Measurements from ENCODE around the gene TRMU. TPM values are rescaled to one million over a fixed set of nuclear protein-coding genes. Genes with fewer than 3 reads are reported as not detected.

The TRMU gene
- total RNA-seq, 2 experiments from 2014 or later = 84.0 to 84.6 TPM

DNA sequence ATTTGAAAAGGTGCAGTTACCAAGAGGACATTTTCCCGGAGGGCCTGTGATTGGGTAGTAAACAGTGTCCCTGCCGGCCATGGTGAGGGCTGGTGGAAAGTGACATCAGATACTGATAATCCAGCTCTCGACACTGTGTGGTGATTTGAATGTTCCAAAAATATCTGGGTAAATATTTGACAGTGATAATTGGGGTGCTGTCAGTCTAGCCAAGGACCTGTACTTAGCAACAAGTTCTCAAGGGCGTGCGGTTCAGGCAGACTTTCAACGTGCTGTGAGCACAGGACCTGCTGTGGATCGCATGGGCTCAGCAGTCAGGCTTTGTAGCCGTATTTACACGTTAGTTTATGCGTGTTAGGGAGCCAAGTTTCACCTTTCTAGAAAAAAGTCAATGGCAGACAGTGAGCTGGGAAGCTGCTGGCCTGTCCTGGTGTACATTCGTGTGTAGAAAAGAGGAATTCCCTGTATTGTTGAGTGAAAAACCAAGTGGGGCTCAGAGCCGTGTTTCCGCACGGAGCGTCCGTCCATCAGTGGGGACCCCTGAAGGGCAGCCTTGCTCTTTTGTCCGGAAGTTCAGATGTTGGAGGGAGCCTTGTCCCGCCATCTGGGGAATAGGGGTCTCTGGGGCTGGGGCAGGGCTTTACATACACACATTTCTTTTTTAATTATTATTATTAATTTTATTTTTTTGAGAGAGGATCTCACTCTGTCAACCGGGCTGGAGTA is 11.3 kb downstream of the TRMU start:
- H3K36me3 Mint-ChIP-seq (ENCODE audit: low read depth) = peaks cover 68% of the 10 kb centered on the region
- ChIA-PET POLR2A (no interaction called here), CTCF (no interaction called here)
- no peaks in the 10 kb centered on the region for H3K4me1 Mint-ChIP-seq (ENCODE audit: low read depth)
- no peak overlapping the region for H3K27ac Mint-ChIP-seq
- no peaks in the 10 kb centered on the region for H3K9me3 Mint-ChIP-seq (ENCODE audit: insufficient read depth)
- DNase-seq (no peak), ATAC-seq (no peak)
- H3K4me3 Mint-ChIP-seq = no peak overlapping the region
- H3K27me3 Mint-ChIP-seq (ENCODE audit: low read depth) = no peaks in the 10 kb centered on the region

GRCh38 chr22:46347646-46348045 is 12.1 kb downstream of the TRMU start:
- DNase-seq (no peak), ATAC-seq (no peak)
- CTCF ChIA-PET = no interaction called here
- no peak overlapping the region for H3K4me3 Mint-ChIP-seq
- POLR2A ChIA-PET = no interaction called here
- H3K4me1 Mint-ChIP-seq (ENCODE audit: low read depth) = no peaks in the 10 kb centered on the region
- peaks cover 64% of the 10 kb centered on the region for H3K36me3 Mint-ChIP-seq (ENCODE audit: low read depth)
- no peaks in the 10 kb centered on the region for H3K27me3 Mint-ChIP-seq (ENCODE audit: low read depth)
- no peak overlapping the region for H3K27ac Mint-ChIP-seq
- H3K9me3 Mint-ChIP-seq (ENCODE audit: insufficient read depth) = no peaks in the 10 kb centered on the region

GRCh38 chr22:46348099-46348695 is 12.7 kb downstream of the TRMU start:
- ATAC-seq (no peak), DNase-seq (no peak)
- Mint-ChIP-seq H3K9me3 (ENCODE audit: insufficient read depth) (no peaks in the 10 kb centered on the region), H3K36me3 (ENCODE audit: low read depth) (peaks cover 61% of the 10 kb centered on the region), H3K27me3 (ENCODE audit: low read depth) (no peaks in the 10 kb centered on the region), H3K27ac (no peak overlapping the region), H3K4me3 (no peak overlapping the region), H3K4me1 (ENCODE audit: low read depth) (no peaks in the 10 kb centered on the region)
- ChIA-PET POLR2A (no interaction called here), CTCF (no interaction called here)

- POLR2A ChIA-PET = no interaction called here
- H3K4me3 Mint-ChIP-seq = no peak overlapping the region
- H3K4me1 Mint-ChIP-seq (ENCODE audit: low read depth) = no peaks in the 10 kb centered on the region
- H3K27ac Mint-ChIP-seq = no peak overlapping the region
- H3K27me3 Mint-ChIP-seq (ENCODE audit: low read depth) = no peaks in the 10 kb centered on the region
- peaks cover 61% of the 10 kb centered on the region for H3K36me3 Mint-ChIP-seq (ENCODE audit: low read depth)
- no peak for DNase-seq
- CTCF ChIA-PET = no interaction called here
- H3K9me3 Mint-ChIP-seq (ENCODE audit: insufficient read depth) = no peaks in the 10 kb centered on the region
- ATAC-seq = no peak
These were observed 13.7 kb downstream of the TRMU start for GRCh38 chr22:46349238-46349637.

- Mint-ChIP-seq H3K36me3 (ENCODE audit: low read depth) (peaks cover 58% of the 10 kb centered on the region), H3K27me3 (ENCODE audit: low read depth) (no peaks in the 10 kb centered on the region), H3K4me3 (no peak overlapping the region), H3K9me3 (ENCODE audit: insufficient read depth) (no peaks in the 10 kb centered on the region), H3K27ac (no peak overlapping the region), H3K4me1 (ENCODE audit: low read depth) (no peaks in the 10 kb centered on the region)
- DNase-seq (no peak), ATAC-seq (no peak)
- ChIA-PET CTCF (no interaction called here), POLR2A (no interaction called here)
These were observed 14.2 kb downstream of the TRMU start for GRCh38 chr22:46349681-46350080.

DNA sequence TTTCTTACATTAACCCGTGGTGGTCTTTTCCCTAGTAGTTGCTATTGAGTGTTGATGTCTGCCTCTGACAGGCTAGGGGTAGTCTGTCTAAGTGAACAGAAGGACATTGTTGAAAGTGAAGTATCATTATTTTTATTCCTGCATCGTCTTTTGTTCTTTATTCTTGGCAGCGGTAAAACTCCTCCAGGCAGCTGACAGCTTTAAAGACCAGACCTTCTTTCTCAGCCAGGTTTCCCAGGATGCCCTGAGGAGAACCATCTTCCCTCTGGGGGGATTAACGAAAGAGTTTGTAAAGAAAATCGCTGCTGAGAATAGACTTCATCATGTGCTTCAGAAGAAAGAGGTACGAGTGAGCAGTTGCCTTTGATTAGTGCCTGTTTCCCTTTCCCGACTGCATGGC is 14.6 kb downstream of the TRMU start:
- ChIA-PET POLR2A (no interaction called here), CTCF (interaction anchor here (1.1 kb wide), 1 partner anchor 228 kb away, joined by 3 read pairs; no protein-coding TSS in a partner anchor)
- H3K4me3 Mint-ChIP-seq = no peak overlapping the region
- H3K9me3 Mint-ChIP-seq (ENCODE audit: insufficient read depth) = no peaks in the 10 kb centered on the region
- ATAC-seq = no peak
- no peaks in the 10 kb centered on the region for H3K27me3 Mint-ChIP-seq (ENCODE audit: low read depth)
- H3K4me1 Mint-ChIP-seq (ENCODE audit: low read depth) = no peaks in the 10 kb centered on the region
- no peak overlapping the region for H3K27ac Mint-ChIP-seq
- no peak for DNase-seq
- H3K36me3 Mint-ChIP-seq (ENCODE audit: low read depth) = peaks cover 55% of the 10 kb centered on the region

- Mint-ChIP-seq H3K4me3 (no peak overlapping the region), H3K36me3 (ENCODE audit: low read depth) (peaks cover 58% of the 10 kb centered on the region), H3K4me1 (ENCODE audit: low read depth) (no peaks in the 10 kb centered on the region), H3K27me3 (ENCODE audit: low read depth) (no peaks in the 10 kb centered on the region), H3K27ac (no peak overlapping the region), H3K9me3 (ENCODE audit: insufficient read depth) (no peaks in the 10 kb centered on the region)
- no peak for DNase-seq
- ATAC-seq = no peak
- POLR2A ChIA-PET = no interaction called here
- CTCF ChIA-PET = interaction anchor here (1.1 kb wide), 1 partner anchor 228 kb away, joined by 3 read pairs; no protein-coding TSS in a partner anchor
These were observed 15.1 kb downstream of the TRMU start for GRCh38 chr22:46350646-46351045.

DNA sequence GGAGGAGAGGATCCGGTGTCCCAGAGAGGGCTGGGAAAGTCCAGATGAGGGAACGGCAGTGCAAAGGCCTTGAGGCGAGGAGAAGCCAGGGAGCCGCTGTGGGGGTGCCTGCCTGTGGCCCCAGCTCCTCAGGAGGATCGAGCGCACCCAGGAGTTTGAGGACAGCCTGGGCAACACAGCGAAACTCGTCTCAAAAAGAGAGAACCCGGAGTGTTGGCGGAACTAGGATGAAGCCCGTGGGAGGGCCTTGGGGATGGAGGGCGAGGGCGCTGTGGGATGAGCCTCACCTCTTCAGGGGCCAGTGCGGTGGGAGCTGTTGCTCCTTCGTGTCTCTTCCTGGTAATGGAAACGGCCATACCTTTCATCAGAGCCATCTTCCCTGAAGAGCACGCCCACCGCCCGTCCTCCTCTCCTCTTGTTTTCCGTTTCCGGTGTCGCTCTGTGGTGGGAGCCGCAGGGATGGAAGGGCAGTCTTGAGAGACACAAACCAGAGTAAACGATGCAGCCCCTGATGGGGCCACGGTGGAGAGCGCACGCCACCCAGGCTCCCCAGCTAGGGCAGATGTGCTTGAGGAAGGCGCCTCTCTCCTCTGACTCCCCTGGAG is 15.7 kb downstream of the TRMU start:
- peaks cover 52% of the 10 kb centered on the region for H3K36me3 Mint-ChIP-seq (ENCODE audit: low read depth)
- CTCF ChIA-PET = interaction anchor here (1.1 kb wide), 1 partner anchor 229 kb away, joined by 3 read pairs; no protein-coding TSS in a partner anchor

DNA sequence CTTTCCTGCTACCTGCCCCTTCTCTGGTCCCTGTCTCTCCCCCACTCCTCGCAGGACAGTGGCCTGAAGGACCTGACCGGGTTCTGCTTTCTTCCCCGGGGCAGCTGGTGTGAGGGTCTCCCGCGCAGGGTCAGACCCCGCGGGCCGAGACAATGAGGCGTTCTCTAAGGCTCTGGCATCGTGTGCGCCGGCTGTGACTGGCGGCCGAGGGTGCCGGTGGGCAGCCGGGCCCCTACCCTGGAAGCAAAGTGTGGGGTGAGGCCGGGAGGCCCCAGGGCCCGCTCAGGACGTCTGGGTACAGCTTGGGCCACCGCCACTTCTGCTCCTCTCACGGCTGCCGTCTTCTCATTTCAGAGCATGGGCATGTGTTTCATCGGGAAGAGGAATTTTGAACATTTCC is 16.3 kb downstream of the TRMU start:
- no peaks in the 10 kb centered on the region for H3K4me1 Mint-ChIP-seq (ENCODE audit: low read depth)
- H3K4me3 Mint-ChIP-seq = no peak overlapping the region
- POLR2A ChIA-PET = no interaction called here
- H3K9me3 Mint-ChIP-seq (ENCODE audit: insufficient read depth) = no peaks in the 10 kb centered on the region
- no peak for ATAC-seq
- DNase-seq = no peak
- peaks cover 47% of the 10 kb centered on the region for H3K36me3 Mint-ChIP-seq (ENCODE audit: low read depth)
- H3K27ac Mint-ChIP-seq = no peak overlapping the region
- CTCF ChIA-PET = no interaction called here
- no peaks in the 10 kb centered on the region for H3K27me3 Mint-ChIP-seq (ENCODE audit: low read depth)

More for the DNA sequence above, 15.7 kb downstream of the TRMU start:
- POLR2A ChIA-PET = no interaction called here
- ATAC-seq (no peak), DNase-seq (no peak)
- Mint-ChIP-seq H3K4me3 (no peak overlapping the region), H3K27me3 (ENCODE audit: low read depth) (no peaks in the 10 kb centered on the region), H3K27ac (no peak overlapping the region), H3K9me3 (ENCODE audit: insufficient read depth) (no peaks in the 10 kb centered on the region), H3K4me1 (ENCODE audit: low read depth) (no peaks in the 10 kb centered on the region)

DNA sequence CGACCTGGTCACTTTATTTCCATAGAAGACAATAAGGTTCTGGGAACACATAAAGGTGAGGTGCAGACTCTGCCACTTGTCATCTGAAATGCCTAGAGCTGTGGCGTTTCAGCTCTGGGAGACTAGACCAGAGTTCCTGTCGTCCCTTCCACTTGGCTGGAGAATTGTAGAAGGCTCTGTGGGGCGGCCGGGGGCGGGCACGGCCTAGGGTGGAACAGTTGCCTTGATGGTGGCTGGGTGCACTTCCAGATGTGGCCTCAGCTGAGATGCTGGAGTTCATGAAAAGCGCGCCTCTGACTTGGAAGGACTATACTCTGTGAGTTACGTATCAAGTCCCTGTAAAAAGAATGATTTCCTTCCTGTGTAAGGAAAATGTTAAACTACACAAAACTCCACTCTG is 16.8 kb downstream of the TRMU start:
- DNase-seq (no peak), ATAC-seq (no peak)
- H3K36me3 Mint-ChIP-seq (ENCODE audit: low read depth) = peaks cover 46% of the 10 kb centered on the region
- ChIA-PET CTCF (no interaction called here), POLR2A (no interaction called here)
- no peaks in the 10 kb centered on the region for H3K4me1 Mint-ChIP-seq (ENCODE audit: low read depth)
- H3K9me3 Mint-ChIP-seq (ENCODE audit: insufficient read depth) = no peaks in the 10 kb centered on the region
- no peak overlapping the region for H3K27ac Mint-ChIP-seq
- no peak overlapping the region for H3K4me3 Mint-ChIP-seq
- no peaks in the 10 kb centered on the region for H3K27me3 Mint-ChIP-seq (ENCODE audit: low read depth)

DNA sequence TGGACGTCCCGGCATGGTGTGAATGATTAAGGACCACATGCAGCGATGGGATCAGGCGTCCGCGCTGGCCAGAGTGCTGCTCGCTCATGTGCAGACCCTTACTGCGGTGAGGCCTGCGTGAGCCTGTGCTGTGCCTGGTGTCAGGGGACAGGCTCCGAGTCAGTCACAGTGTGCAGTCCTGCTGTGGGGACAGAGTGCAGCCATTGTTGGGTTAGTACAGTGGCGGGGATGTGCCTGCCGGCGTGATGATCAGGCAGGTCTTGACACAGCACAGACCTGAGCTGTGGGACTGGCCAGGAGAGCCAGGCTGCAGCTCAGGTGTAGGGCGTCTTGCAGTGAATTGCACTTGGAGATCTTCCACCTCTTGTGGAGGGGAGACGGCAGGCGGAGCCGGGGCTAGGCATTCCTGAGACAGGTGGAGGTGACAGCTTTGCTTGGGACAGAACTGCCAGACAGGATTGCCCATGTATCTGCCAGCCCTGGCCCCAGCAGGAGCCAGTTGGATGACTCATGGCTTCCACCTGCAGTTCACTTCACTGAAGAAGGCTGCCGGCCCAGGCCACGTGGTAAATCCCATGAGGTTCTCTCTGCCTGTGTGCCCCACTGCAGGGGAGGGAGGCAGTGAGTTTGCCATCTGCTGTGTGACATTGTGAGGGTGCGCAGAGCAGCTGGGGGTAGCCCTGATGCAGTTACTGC is 17.3 kb downstream of the TRMU start:
- no peak for DNase-seq
- no peak overlapping the region for H3K27ac Mint-ChIP-seq
- ATAC-seq = no peak
- no peak overlapping the region for H3K4me3 Mint-ChIP-seq
- ChIA-PET POLR2A (no interaction called here), CTCF (no interaction called here)
- no peaks in the 10 kb centered on the region for H3K27me3 Mint-ChIP-seq (ENCODE audit: low read depth)
- H3K9me3 Mint-ChIP-seq (ENCODE audit: insufficient read depth) = no peaks in the 10 kb centered on the region
- no peaks in the 10 kb centered on the region for H3K4me1 Mint-ChIP-seq (ENCODE audit: low read depth)
- H3K36me3 Mint-ChIP-seq (ENCODE audit: low read depth) = peaks cover 46% of the 10 kb centered on the region

DNA sequence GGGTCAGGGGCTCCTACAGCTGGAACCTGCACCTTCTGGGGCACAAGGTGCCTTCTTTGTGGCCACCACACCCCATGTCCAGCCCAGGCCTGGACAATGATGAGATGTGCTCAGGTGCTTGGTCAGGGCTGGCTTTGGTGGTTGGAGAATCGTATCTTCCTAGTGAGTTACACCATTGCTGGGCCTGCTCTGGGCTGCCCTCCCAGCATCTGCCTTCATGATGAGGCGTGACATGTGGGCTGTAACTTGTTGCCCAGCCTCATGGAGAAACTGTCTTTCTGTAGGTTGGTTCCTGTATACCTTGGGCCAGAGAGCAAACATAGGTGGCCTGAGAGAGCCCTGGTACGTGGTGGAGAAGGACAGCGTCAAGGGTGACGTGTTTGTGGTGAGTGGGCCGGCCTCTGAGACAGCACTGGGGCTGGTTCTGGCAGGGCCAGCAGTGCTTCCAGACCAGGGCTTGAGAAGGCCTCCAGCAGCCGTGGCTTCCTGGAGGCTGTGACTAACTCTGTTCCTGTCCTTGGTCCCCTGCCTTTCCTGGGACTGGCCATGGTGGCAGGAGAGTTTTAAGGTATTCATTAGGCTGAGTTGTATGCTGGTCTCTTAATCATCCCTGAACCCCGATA is 18.1 kb downstream of the TRMU start:
- Mint-ChIP-seq H3K27me3 (ENCODE audit: low read depth) (no peaks in the 10 kb centered on the region), H3K27ac (no peak overlapping the region), H3K4me1 (ENCODE audit: low read depth) (no peaks in the 10 kb centered on the region), H3K4me3 (no peak overlapping the region), H3K9me3 (ENCODE audit: insufficient read depth) (no peaks in the 10 kb centered on the region), H3K36me3 (ENCODE audit: low read depth) (peaks cover 43% of the 10 kb centered on the region)
- DNase-seq (no peak), ATAC-seq (no peak)
- ChIA-PET CTCF (interaction anchor here (1.5 kb wide), 1 partner anchor 188 kb away, joined by 4 read pairs; no protein-coding TSS in a partner anchor), POLR2A (no interaction called here)

All from activated CD8-positive, alpha-beta T cell treated with anti-CD3 and anti-CD28 coated beads, Interleukin-2, amount 10 ng/mL, durations not matched to agents 7 days and 5 days (primary cell).